Erythroblast (primary cell): ENCODE results near the gene CHMP6.

Experiments used
- DNase-seq, 2 experiments: peaks; one replicate each; lab custom pipeline; 2025; lab: John Stamatoyannopoulos, UW
- GATA1 ChIP-seq: IDR thresholded peaks from 2 replicates; pipeline ENCODE4 v1.6.1; 2011; ENCODE audit warnings: low read depth, mild to moderate bottlenecking, control low read depth, low read length, moderate library complexity
- POLR2A ChIP-seq: IDR thresholded peaks from 2 replicates; pipeline ENCODE4 v1.6.1; 2011; ENCODE audit warnings: mild to moderate bottlenecking, low read length

CHMP6 gene

GRCh38 chr17:80991645-80992076 is at the start of gene CHMP6:
TSS of gene CHMP6 (plus strand) at chr17:80991841. CDS start at chr17:80991919, 78 bp downstream.
- TF ChIP-seq GATA1, result no peak
- peak; percentile 34 for TF ChIP-seq POLR2A
- peak; percentile 90 to 93 for DNase-seq

- TF ChIP-seq POLR2A, result no peak
- TF ChIP-seq GATA1, result no peak
- DNase-seq, result no peak
Observed at GRCh38 chr17:80942423-80943345, 49.0 kb upstream of the CHMP6 start.

- DNase-seq, result no peak
Observed at GRCh38 chr17:80943346-80944145, 48.1 kb upstream of the CHMP6 start.

GRCh38 chr17:80944326-80944725 is 47.3 kb upstream of the CHMP6 start:
- TF ChIP-seq GATA1 (no peak), POLR2A (no peak)
- DNase-seq, result no peak

More at GRCh38 chr17:80943346-80944145, 48.1 kb upstream of the CHMP6 start:
- TF ChIP-seq GATA1 (no peak), POLR2A (no peak)

- DNase-seq, result no peak
- no peak for TF ChIP-seq GATA1
- no peak for TF ChIP-seq POLR2A
Observed at GRCh38 chr17:80945736-80946135, 45.9 kb upstream of the CHMP6 start.

GRCh38 chr17:80946449-80946848 is 45.2 kb upstream of the CHMP6 start:
- TF ChIP-seq GATA1, result no peak
- no peak for TF ChIP-seq POLR2A
- no peak for DNase-seq

GRCh38 chr17:80947200-80947940 is 44.3 kb upstream of the CHMP6 start:
- DNase-seq, result no peak
- TF ChIP-seq GATA1, result no peak
- no peak for TF ChIP-seq POLR2A

- TF ChIP-seq GATA1 (no peak), POLR2A (no peak)
Observed at GRCh38 chr17:80948019-80948975, 43.3 kb upstream of the CHMP6 start.

GRCh38 chr17:80948976-80949450 is 42.6 kb upstream of the CHMP6 start:
- no peak for DNase-seq
- TF ChIP-seq GATA1 (no peak), POLR2A (no peak)

More at GRCh38 chr17:80948019-80948975, 43.3 kb upstream of the CHMP6 start:
- DNase-seq, result no peak

GRCh38 chr17:80949451-80950421 is 41.9 kb upstream of the CHMP6 start:
- TF ChIP-seq POLR2A, result no peak
- no peak for TF ChIP-seq GATA1
- DNase-seq, result no peak

- DNase-seq, result no peak
- TF ChIP-seq GATA1 (no peak), POLR2A (no peak)
Observed at GRCh38 chr17:80950466-80951120, 41.0 kb upstream of the CHMP6 start.
